NCI-H82 treated with DMSO at 0.1 percent for 48 hours (cell line): Measurements from ENCODE around the gene AGBL1.

Source experiments
- DNase-seq: peaks from one replicate; lab custom pipeline; 2025; ENCODE audit not compliant: unreplicated experiment; lab: John Stamatoyannopoulos, UW

AGBL1 gene

GRCh38 chr15:86231864-86232721 lies 152.4 kb downstream of the AGBL1 start:
- DNase-seq, result peak; percentile 56

GRCh38 chr15:86235667-86236066 lies 156.0 kb downstream of the AGBL1 start:
- DNase-seq, result no peak

GRCh38 chr15:86236356-86237110 lies 156.9 kb downstream of the AGBL1 start:
- DNase-seq, result no peak

- no peak for DNase-seq
Observed at GRCh38 chr15:86237111-86237500, 157.4 kb downstream of the AGBL1 start.

DNA sequence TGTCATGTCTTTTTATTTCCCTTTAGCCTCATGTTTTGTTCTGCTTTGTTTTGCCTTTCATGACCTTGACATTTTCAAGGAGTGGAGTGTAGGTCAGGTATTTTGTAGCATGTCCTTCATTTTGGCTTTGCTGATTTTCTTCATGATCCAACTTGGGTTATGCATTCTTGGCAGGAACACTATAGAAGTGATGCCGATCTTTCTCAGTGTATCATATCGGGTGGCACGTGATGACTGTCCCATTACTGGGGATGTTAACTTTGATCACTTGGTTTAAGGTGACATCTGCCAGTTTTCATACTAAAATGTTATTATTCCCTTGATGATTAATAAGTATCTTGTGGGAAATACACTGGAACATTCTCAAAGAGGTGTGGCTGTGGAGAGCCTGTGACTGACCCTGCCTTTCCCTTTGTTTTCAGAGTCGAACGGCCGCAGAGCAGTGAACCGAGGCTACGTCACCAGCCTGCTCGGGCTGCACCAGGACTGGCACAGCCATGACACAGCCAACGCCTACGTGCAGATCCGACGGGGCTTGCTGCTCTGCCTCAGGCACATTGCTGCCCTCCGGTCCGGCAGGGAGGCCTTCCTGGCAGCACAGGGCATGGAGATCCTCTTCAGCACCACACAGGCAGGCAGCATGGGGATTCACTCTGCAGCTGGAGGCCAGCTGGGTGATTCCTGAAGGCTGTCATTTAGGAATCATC lies 167.7 kb downstream of the AGBL1 start:
- no peak for DNase-seq

- DNase-seq, result no peak
Observed at GRCh38 chr15:86255247-86255646, 175.6 kb downstream of the AGBL1 start.

DNA sequence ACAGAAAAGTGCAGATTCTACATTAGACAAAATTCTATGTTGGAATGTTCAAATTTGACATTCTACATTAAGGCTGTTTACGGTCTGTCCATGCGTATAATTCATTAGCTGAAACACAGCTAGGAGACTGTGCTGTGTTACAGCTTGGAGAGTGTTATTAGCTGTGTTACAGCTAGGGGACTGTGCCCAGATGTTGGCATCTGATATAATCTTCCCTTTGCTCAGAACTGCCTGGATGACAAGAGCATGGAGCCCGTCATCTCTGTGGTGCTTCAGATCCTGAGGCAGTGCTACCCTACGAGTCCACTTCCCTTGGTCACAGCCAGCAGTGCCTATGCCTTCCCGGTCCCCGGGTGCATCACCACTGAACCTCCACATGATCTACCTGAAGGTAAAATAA lies 177.0 kb downstream of the AGBL1 start:
- no peak for DNase-seq

GRCh38 chr15:86259589-86259988 lies 179.9 kb downstream of the AGBL1 start:
- no peak for DNase-seq

- DNase-seq, result no peak
Observed at GRCh38 chr15:86263230-86263629, 183.6 kb downstream of the AGBL1 start.

DNA sequence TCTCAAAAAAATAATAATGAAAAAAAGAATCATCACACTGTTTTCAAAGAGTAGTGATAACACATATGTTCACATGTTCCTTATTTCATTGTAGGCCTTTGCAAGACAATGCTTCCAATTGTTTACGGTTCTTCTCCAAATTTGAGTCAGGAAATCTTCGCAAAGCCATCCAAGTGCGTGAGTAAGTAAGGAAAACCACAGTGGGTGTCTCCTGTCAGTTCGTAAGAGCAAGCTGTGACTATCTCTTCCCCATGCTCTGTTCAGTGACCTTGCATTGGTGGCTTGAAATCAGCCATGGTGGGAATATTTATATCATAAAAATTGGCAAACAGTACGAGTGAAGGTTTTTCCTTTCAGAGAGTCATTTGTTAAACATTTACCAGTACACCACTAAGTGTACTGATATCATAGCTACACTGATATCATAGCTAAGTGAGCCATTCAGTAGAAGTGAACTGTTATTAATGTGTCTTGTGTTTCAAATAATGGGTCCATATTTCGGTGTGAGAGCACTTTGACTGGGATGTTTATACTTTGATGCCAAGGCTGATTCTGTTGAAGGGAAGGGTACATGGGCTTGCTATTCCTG lies 187.3 kb downstream of the AGBL1 start:
- DNase-seq, result no peak

DNA sequence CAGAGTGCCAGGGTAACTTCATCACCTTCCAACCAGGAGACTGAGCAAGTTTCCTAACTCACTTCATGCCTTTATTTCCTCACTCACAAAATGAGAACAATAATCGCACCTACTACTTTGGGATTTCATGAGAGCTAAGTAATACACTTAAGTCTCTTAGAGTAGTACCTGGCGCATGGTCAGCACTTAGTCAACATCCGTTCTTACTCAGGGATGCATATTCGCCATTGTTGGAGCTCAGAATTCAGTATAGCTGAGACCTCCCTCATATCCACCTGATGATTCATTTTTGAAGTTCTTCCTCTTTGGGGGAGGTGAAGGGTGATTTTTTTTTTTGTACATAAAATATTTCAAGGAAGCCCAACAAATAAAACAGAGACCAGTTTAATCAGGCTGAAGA lies 188.2 kb downstream of the AGBL1 start:
- DNase-seq, result no peak

GRCh38 chr15:86268558-86268957 lies 188.9 kb downstream of the AGBL1 start:
- DNase-seq, result no peak

DNA sequence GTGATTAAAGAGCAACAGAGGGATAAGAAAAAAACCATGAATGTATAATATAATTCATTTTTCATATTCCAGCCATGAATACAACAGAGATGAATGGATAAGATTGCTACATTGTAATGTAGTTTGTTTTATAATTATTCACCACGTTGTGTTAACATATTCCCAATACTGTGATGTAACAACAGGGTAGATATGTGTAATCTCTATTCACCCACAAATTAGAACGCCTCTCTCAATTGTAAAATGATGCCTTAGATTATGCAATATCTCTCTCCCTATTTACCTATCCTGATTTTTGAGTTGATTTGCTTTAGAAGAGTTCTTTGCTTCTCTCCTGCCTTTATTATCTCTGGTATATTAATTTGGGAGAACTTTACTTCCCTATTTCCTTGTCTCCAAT lies 193.6 kb downstream of the AGBL1 start:
- no peak for DNase-seq

- no peak for DNase-seq
Observed at GRCh38 chr15:86275361-86275760, 195.7 kb downstream of the AGBL1 start.

GRCh38 chr15:86278586-86278985 lies 198.9 kb downstream of the AGBL1 start:
- DNase-seq, result no peak

GRCh38 chr15:86284635-86285034 lies 205.0 kb downstream of the AGBL1 start:
- DNase-seq, result no peak

GRCh38 chr15:86295511-86295910 lies 215.8 kb downstream of the AGBL1 start:
- DNase-seq, result no peak

DNA sequence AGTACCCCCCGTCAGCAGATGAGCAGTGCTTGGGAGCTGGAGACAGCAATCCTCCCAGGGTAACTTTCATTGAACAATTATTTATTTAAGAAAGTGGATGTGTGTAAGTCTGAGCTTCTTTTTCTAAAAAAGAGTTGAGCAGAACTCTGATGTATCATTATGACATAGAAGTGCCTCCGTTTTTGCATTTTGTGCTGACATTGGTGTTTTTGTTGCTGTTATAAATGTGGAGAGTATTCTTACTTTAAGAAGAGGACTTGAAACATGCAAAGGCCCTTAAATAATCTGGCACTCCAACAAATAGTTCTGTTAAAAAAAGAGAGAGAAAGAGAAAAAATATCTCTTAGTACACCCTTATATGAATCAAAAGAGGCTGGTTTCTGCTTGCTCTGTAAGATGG lies 217.1 kb downstream of the AGBL1 start:
- no peak for DNase-seq

GRCh38 chr15:86300390-86301125 lies 220.9 kb downstream of the AGBL1 start:
- DNase-seq, result no peak

- DNase-seq, result no peak
Observed at GRCh38 chr15:86311568-86312280, 232.1 kb downstream of the AGBL1 start.
